Mucosa of descending colon (tissue), 3 donors: ENCODE results near the gene OBSCN. TPM values are rescaled to one million over a fixed set of nuclear protein-coding genes. Genes with fewer than 3 reads are reported as not detected.

Source experiments
- ATAC-seq: fragments of 200-7000 bp; cut with Tn5 transposase; one replicate; pipeline ENCODE4 v1.9.1; 2020; ENCODE audit warnings: mild to moderate bottlenecking, moderate library complexity
- DNase-seq, 3 donors: peaks; one replicate each; pipeline ENCODE4 v3.0.0-alpha.2; 2020
- H3K36me3 ChIP-seq: fragments of 200-600 bp; one replicate; pipeline ENCODE4 v1.8.0; 2021; ENCODE audit warnings: low read depth, mild to moderate bottlenecking
- H3K4me1 ChIP-seq: fragments of 200-600 bp; one replicate; pipeline ENCODE4 v1.8.0; 2021; ENCODE audit warnings: low read depth, mild to moderate bottlenecking
- H3K4me3 ChIP-seq: fragments of 200-600 bp; one replicate; pipeline ENCODE4 v1.8.0; 2021; ENCODE audit warnings: mild to moderate bottlenecking
- H3K9me3 ChIP-seq: fragments of 200-600 bp; one replicate; pipeline ENCODE4 v1.8.0; 2021; ENCODE audit warnings: mild to moderate bottlenecking
- CTCF ChIP-seq: fragments of 200-600 bp; IDR thresholded peaks from one replicate; pipeline ENCODE4 v1.8.0; 2022; ENCODE audit warnings: antibody characterized with exemption, mild to moderate bottlenecking
- intact Hi-C, 2 donors: fragments of 100-400 bp; cut with DNase I in 1 of 2; cut with micrococcal nuclease in 1 of 2; formaldehyde crosslinking; loops; one replicate each; pipeline versions ENCODE4 v1.11.0 to v1.11.1; 2022; cut with DNase I, micrococcal nuclease
- total RNA-seq, 3 donors: library from RNA; stranded (reverse); fragmentation: NEBNext Ultra II Directional in 2 of 3; extraction: Animal tissue kit (Norgen Biotek cat#: 25700) in 2 of 3; gene quantifications; one replicate each; pipeline versions ENCODE4 v1.2.1 to v1.2.4, GENCODE V29; 2021 to 2023
- donor health status: DM: no; HTN: no; CAD: no; lungs with moderate emphysema.
- donor health status: DM: no; HTN: no; CAD: no.
- donor health status: DM: no; HTN: yes; CAD: no.

OBSCN gene
- total RNA-seq, 3 donors from 2014 or later, result 4.2 to 30.9 (median 7.5) TPM

GRCh38 chr1:228368801-228369607 is 161.2 kb downstream of the OBSCN start:
- TF ChIP-seq CTCF, result no peak
- intact Hi-C loops, result no loop called here
- H3K36me3 ChIP-seq, result no peaks in the 10 kb centered on the region
- ATAC-seq, result no peak
- peak in 2 of 3 donors; percentile 20 to 37 for DNase-seq
- H3K4me1 ChIP-seq, result peaks cover 4% of the 10 kb centered on the region
- H3K9me3 ChIP-seq, result no peaks in the 10 kb centered on the region
- H3K4me3 ChIP-seq, result no peak overlapping the region

- Histone ChIP-seq H3K36me3 (no peaks in the 10 kb centered on the region), H3K9me3 (no peaks in the 10 kb centered on the region), H3K4me3 (no peak overlapping the region), H3K4me1 (peaks cover 4% of the 10 kb centered on the region)
- peak in 2 of 3 donors; percentile 15 to 42 for DNase-seq
- intact Hi-C loops, result no loop called here
- no peak for TF ChIP-seq CTCF
- ATAC-seq, result no peak
Observed at GRCh38 chr1:228369608-228370438, 162.0 kb downstream of the OBSCN start.

- Histone ChIP-seq H3K4me1 (peaks cover 4% of the 10 kb centered on the region), H3K4me3 (no peak overlapping the region), H3K36me3 (no peaks in the 10 kb centered on the region), H3K9me3 (no peaks in the 10 kb centered on the region)
- ATAC-seq (no peak), DNase-seq (peak in 2 of 3 donors; percentile 18 to 35)
- TF ChIP-seq CTCF, result no peak
- intact Hi-C loops, result no loop called here
Observed at GRCh38 chr1:228370439-228370940, 162.6 kb downstream of the OBSCN start.

GRCh38 chr1:228370941-228371740 is 163.3 kb downstream of the OBSCN start:
- no peaks in the 10 kb centered on the region for H3K36me3 ChIP-seq
- no peaks in the 10 kb centered on the region for H3K9me3 ChIP-seq
- peak in 2 of 3 donors; percentile 30 to 50 for DNase-seq

More at GRCh38 chr1:228370941-228371740, 163.3 kb downstream of the OBSCN start:
- ATAC-seq, result peak; percentile 32
- Histone ChIP-seq H3K4me3 (no peak overlapping the region), H3K4me1 (peaks cover 4% of the 10 kb centered on the region)
- intact Hi-C loops, result no loop called here
- no peak for TF ChIP-seq CTCF
